ENCODE results near the gene DHRS13. TPM values are rescaled to one million over a fixed set of nuclear protein-coding genes. Genes with fewer than 3 reads are reported as not detected.

DHRS13 gene
- total and polyA plus RNA-seq, 4 donors, result 5.0 to 91.6 (median 11.0) TPM

- Histone ChIP-seq H3K36me3 (ENCODE audit: control insufficient read depth in 4 of 4, insufficient read depth in 3 of 4, low read depth in 1 of 4, low read length in 3 of 4) (peaks cover 4 to 30% (median 21%) of the 10 kb centered on the region in 4 donors), H3K9ac (ENCODE audit: low read depth in 1 of 2, low read length in 2 of 2) (no peak overlapping the region), H3K27ac (ENCODE audit: low read depth in 1 of 2, low read length in 2 of 2) (no peak overlapping the region), H3K27me3 (ENCODE audit: control insufficient read depth in 4 of 4, insufficient read depth in 4 of 4, low read length in 3 of 4) (no peaks in the 10 kb centered on the region), H3K4me1 (ENCODE audit: control insufficient read depth in 4 of 4, insufficient read depth in 4 of 4, low read length in 3 of 4) (no peaks in the 10 kb centered on the region), H3K9me3 (ENCODE audit: control insufficient read depth in 4 of 4, low read length in 3 of 4) (no peaks in the 10 kb centered on the region), H3K4me3 (ENCODE audit: low read depth in 1 of 3, low read length in 3 of 3) (no peak overlapping the region)
- peak; percentile 52 for DNase-seq (ENCODE audit: low spot score)
- TF ChIP-seq FOXA1 (IDR thresholded peaks at IDR 0.05) (no peak), JUND (IDR thresholded peaks at IDR 0.05) (no peak), FOXA2 (IDR thresholded peaks at IDR 0.05) (no peak), CTCF (IDR thresholded peaks at IDR 0.05; ENCODE audit: low read depth, low read length, missing input control) (no peak), MAX (IDR thresholded peaks at IDR 0.05) (no peak), REST (IDR thresholded peaks at IDR 0.05) (no peak), RAD21 (IDR thresholded peaks at IDR 0.05) (no peak), HNF4G (IDR thresholded peaks at IDR 0.05) (no peak), TAF1 (conservative IDR thresholded peaks at IDR 0.05) (no peak), ATF3 (IDR thresholded peaks at IDR 0.05) (no peak), RXRA (IDR thresholded peaks at IDR 0.05) (no peak), YY1 (IDR thresholded peaks at IDR 0.05) (no peak), EGR1 (IDR thresholded peaks at IDR 0.05; ENCODE audit: low read depth in 2 of 2) (no peak)
- WGBS, result 96% methylated on average over 3 of the region's 3 CpGs
Measured at GRCh38 chr17:28862561-28862960, 40.3 kb downstream of the DHRS13 start.

- no peaks in the 10 kb centered on the region for H3K9me3 ChIP-seq (ENCODE audit: control insufficient read depth in 4 of 4, low read length in 3 of 4)
- peak; percentile 85 for DNase-seq (ENCODE audit: low spot score)
- H3K4me1 ChIP-seq (ENCODE audit: control insufficient read depth in 4 of 4, insufficient read depth in 4 of 4, low read length in 3 of 4), result no peaks in the 10 kb centered on the region
- TF ChIP-seq FOXA1 (IDR thresholded peaks at IDR 0.05) (no peak), FOXA2 (IDR thresholded peaks at IDR 0.05) (no peak), JUND (IDR thresholded peaks at IDR 0.05) (no peak), CTCF (IDR thresholded peaks at IDR 0.05; ENCODE audit: low read depth, low read length, missing input control) (no peak), HNF4A (conservative IDR thresholded peaks at IDR 0.05) (no peak), EGR1 (IDR thresholded peaks at IDR 0.05; ENCODE audit: low read depth in 2 of 2) (no peak), YY1 (IDR thresholded peaks at IDR 0.05) (no peak), HNF4G (IDR thresholded peaks at IDR 0.05) (no peak), NR2F2 (IDR thresholded peaks at IDR 0.05) (no peak), ATF3 (IDR thresholded peaks at IDR 0.05) (no peak), REST (IDR thresholded peaks at IDR 0.05) (no peak)
- H3K27ac ChIP-seq (ENCODE audit: low read depth in 1 of 2, low read length in 2 of 2), result no peak overlapping the region
- H3K9ac ChIP-seq (ENCODE audit: low read depth in 1 of 2, low read length in 2 of 2), result no peak overlapping the region
- no peaks in the 10 kb centered on the region for H3K27me3 ChIP-seq (ENCODE audit: control insufficient read depth in 4 of 4, insufficient read depth in 4 of 4, low read length in 3 of 4)
- 79% methylated on average over 8 of the region's 8 CpGs for WGBS
- H3K4me3 ChIP-seq (ENCODE audit: low read depth in 1 of 3, low read length in 3 of 3), result no peak overlapping the region
- peaks cover 4 to 31% (median 21%) of the 10 kb centered on the region in 4 donors for H3K36me3 ChIP-seq (ENCODE audit: control insufficient read depth in 4 of 4, insufficient read depth in 3 of 4, low read depth in 1 of 4, low read length in 3 of 4)
Measured at GRCh38 chr17:28861393-28862203, 41.3 kb downstream of the DHRS13 start.
